ENCODE measurements around the gene OXCT1. TPM values are rescaled to one million over a fixed set of nuclear protein-coding genes. Genes with fewer than 3 reads are reported as not detected.
"Not testable (repeated sequence)": the region's sequence is repeated elsewhere in the genome, so short reads cannot be mapped to it uniquely, and the experiment has no call there.

Gene OXCT1
- total RNA-seq, 1 donor from 2014 or later: 0.75 TPM

GRCh38 chr5:41874512-41875060 is 4.4 kb upstream of the OXCT1 start:
- DNase-seq (ENCODE audit: low spot score) (no peak), ATAC-seq (no peak)

GRCh38 chr5:41871852-41872251 is 1.6 kb upstream of the OXCT1 start:
- peak; percentile 61 for ATAC-seq
- peak; percentile 62 for DNase-seq (ENCODE audit: low spot score)

GRCh38 chr5:41870627-41871048 is 413 bp upstream of the OXCT1 start:
- DNase-seq (ENCODE audit: low spot score) (no peak), ATAC-seq (no peak)

- DNase-seq (ENCODE audit: low spot score): peak; percentile 54
- ATAC-seq: peak; percentile 79
These were observed 988 bp downstream of the OXCT1 start for GRCh38 chr5:41869151-41869723.

- DNase-seq (ENCODE audit: low spot score) (no peak), ATAC-seq (no peak)
These were observed 6.2 kb downstream of the OXCT1 start for GRCh38 chr5:41863871-41864486.

GRCh38 chr5:41858890-41859289 is 11.3 kb downstream of the OXCT1 start:
- no peak for DNase-seq (ENCODE audit: low spot score)
- no peak for ATAC-seq

- no peak for ATAC-seq
- DNase-seq (ENCODE audit: low spot score): no peak
These were observed 12.2 kb downstream of the OXCT1 start for GRCh38 chr5:41857989-41858388.

GRCh38 chr5:41856644-41857491 is 13.4 kb downstream of the OXCT1 start:
- peak; percentile 47 for DNase-seq (ENCODE audit: low spot score)

GRCh38 chr5:41852293-41852692 is 17.9 kb downstream of the OXCT1 start:
- ATAC-seq (no peak), DNase-seq (ENCODE audit: low spot score) (no peak)

More at GRCh38 chr5:41856644-41857491, 13.4 kb downstream of the OXCT1 start:
- ATAC-seq: peak; percentile 99

GRCh38 chr5:41851116-41851515 is 19.1 kb downstream of the OXCT1 start:
- ATAC-seq (no peak), DNase-seq (ENCODE audit: low spot score) (no peak)

- no peak for DNase-seq (ENCODE audit: low spot score)
- no peak for ATAC-seq
These were observed 21.2 kb downstream of the OXCT1 start for GRCh38 chr5:41848983-41849382.

- not testable (repeated sequence) for DNase-seq (ENCODE audit: low spot score); ATAC-seq
These were observed 24.5 kb downstream of the OXCT1 start for GRCh38 chr5:41845751-41846150.

- DNase-seq (ENCODE audit: low spot score): no peak
- no peak for ATAC-seq
These were observed 25.7 kb downstream of the OXCT1 start for GRCh38 chr5:41844502-41844901.

- ATAC-seq: peak; percentile 89
- no peak for DNase-seq (ENCODE audit: low spot score)
These were observed 26.5 kb downstream of the OXCT1 start for GRCh38 chr5:41843456-41844370.

GRCh38 chr5:41842777-41843176 is 27.4 kb downstream of the OXCT1 start:
- no peak for ATAC-seq

GRCh38 chr5:41841325-41841724 is 28.9 kb downstream of the OXCT1 start:
- no peak for ATAC-seq
- no peak for DNase-seq (ENCODE audit: low spot score)

More at GRCh38 chr5:41842777-41843176, 27.4 kb downstream of the OXCT1 start:
- no peak for DNase-seq (ENCODE audit: low spot score)

GRCh38 chr5:41840251-41840650 is 30.0 kb downstream of the OXCT1 start:
- DNase-seq (ENCODE audit: low spot score) (no peak), ATAC-seq (no peak)

- ATAC-seq (no peak), DNase-seq (ENCODE audit: low spot score) (no peak)
These were observed 32.4 kb downstream of the OXCT1 start for GRCh38 chr5:41837793-41838192.

- DNase-seq (ENCODE audit: low spot score): no peak
- ATAC-seq: no peak
These were observed 34.6 kb downstream of the OXCT1 start for GRCh38 chr5:41835645-41836044.

- DNase-seq (ENCODE audit: low spot score): no peak
- ATAC-seq: no peak
These were observed 35.7 kb downstream of the OXCT1 start for GRCh38 chr5:41834506-41834905.

Data from left lobe of liver (tissue), 2 donors.